WERI-Rb-1 (cell line): ENCODE measurements around the gene TM4SF5.

Source experiments
- DNase-seq: peaks from one replicate; pipeline ENCODE4 v3.0.0-alpha.2; 2020
- H3K27ac ChIP-seq: fragments of 250-450 bp; sonication (Bioruptor Pico); 2 replicates; pipeline ENCODE4 v1.5.1; 2020; ENCODE audit warnings: mild to moderate bottlenecking, moderate library complexity
- H3K27me3 ChIP-seq: fragments of 250-450 bp; sonication (Bioruptor Pico); 2 replicates; pipeline ENCODE4 v1.5.1; 2021; ENCODE audit warnings: mild to moderate bottlenecking, low read depth, moderate library complexity; ENCODE audit not compliant: insufficient read depth, severe bottlenecking
- H3K36me3 ChIP-seq: fragments of 250-450 bp; sonication (Bioruptor Pico); 2 replicates; pipeline ENCODE4 v1.5.1; 2020; ENCODE audit warnings: mild to moderate bottlenecking, moderate library complexity
- H3K4me3 ChIP-seq: 2 replicates; pipeline ENCODE4 v1.5.1; 2011; ENCODE audit warnings: low read depth, mild to moderate bottlenecking, control low read depth, low read length
- H3K9me3 ChIP-seq: fragments of 250-450 bp; sonication (Bioruptor Pico); 2 replicates; pipeline ENCODE4 v1.5.1; 2021; ENCODE audit warnings: mild to moderate bottlenecking, moderate library complexity; ENCODE audit not compliant: severe bottlenecking
- TF ChIP-seq, protein P1 (sequence below): IDR thresholded peaks from 2 replicates; pipeline ENCODE4 v1.5.1; 2011; ENCODE audit warnings: low read depth, mild to moderate bottlenecking, control low read depth, inconsistent platforms, low read length

Gene TM4SF5

DNA sequence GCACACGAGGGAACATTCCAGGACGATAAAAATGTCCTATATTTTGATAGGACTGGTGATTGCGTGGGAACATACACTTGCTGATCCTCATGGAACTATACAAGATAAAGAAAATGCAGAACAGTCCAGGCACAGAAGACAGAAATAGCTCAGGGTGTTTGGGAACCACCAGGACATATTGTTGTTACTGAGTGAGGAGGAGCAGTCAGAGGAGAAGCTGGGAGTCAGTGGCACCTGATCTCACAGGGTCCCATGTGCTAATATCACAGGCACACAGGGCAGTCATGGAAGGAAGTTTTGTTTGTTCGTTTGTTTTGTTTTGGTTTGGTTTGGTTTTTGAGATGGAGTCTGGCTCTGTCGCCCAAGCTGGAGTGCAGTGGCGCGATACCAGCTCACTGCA lies 41.0 kb downstream of the TM4SF5 start:
- Histone ChIP-seq H3K4me3 (no peak overlapping the region), H3K27me3 (no peaks in the 10 kb centered on the region), H3K36me3 (peaks cover 30% of the 10 kb centered on the region), H3K9me3 (no peaks in the 10 kb centered on the region), H3K27ac (no peak overlapping the region)
- TF ChIP-seq, protein P1, sequence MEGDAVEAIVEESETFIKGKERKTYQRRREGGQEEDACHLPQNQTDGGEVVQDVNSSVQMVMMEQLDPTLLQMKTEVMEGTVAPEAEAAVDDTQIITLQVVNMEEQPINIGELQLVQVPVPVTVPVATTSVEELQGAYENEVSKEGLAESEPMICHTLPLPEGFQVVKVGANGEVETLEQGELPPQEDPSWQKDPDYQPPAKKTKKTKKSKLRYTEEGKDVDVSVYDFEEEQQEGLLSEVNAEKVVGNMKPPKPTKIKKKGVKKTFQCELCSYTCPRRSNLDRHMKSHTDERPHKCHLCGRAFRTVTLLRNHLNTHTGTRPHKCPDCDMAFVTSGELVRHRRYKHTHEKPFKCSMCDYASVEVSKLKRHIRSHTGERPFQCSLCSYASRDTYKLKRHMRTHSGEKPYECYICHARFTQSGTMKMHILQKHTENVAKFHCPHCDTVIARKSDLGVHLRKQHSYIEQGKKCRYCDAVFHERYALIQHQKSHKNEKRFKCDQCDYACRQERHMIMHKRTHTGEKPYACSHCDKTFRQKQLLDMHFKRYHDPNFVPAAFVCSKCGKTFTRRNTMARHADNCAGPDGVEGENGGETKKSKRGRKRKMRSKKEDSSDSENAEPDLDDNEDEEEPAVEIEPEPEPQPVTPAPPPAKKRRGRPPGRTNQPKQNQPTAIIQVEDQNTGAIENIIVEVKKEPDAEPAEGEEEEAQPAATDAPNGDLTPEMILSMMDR, result no peak
- DNase-seq, result no peak

DNA sequence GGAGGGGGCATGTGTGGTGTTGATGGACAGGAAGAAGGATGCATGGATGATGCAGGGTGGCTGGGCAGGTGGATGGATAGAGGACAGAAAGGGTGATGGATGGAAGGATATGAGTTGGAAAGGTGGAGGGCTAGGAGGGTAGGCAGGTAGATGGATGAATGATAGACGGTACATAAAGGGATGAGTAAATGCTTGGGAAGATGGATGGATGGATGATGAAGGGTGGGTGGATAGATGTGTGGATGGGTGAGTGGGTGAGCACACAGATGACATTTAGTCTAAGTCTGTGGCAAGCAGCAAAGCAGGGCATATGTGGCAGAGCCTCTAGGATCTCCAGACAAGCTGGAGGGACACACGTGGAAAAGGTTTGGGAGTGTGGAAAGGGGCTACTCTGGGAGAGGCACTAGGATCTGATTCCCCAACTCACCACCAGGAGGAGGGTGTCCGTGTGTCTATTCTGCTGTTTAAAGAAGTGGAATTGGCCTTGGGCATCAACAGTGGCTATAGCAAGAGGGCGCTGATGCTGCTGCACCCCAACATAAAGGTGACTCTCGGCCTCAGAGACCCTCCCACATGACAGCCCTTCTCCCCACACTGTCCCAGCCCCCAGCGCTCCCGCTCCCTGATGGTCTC lies 43.5 kb downstream of the TM4SF5 start:
- Histone ChIP-seq H3K27me3 (no peaks in the 10 kb centered on the region), H3K36me3 (peaks cover 29% of the 10 kb centered on the region), H3K4me3 (no peak overlapping the region), H3K9me3 (no peaks in the 10 kb centered on the region), H3K27ac (no peak overlapping the region)
- TF ChIP-seq, protein P1, result peak; percentile 61
- DNase-seq, result no peak

DNA sequence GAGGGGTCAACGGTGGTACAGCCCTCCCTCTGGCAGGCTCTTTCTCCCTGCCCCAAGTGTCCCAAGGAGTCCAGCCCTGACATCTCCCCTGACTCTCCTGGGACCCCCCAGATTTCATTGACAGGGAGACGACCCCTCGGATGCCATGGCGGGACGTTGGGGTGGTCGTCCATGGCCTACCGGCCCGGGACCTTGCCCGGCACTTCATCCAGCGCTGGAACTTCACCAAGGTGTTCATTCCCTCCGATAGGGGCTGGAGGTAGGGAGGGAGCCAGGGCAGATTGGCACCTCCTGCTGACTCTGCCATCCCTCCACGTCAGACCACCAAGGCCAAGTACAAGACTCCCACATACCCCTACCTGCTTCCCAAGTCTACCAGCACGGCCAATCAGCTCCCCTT lies 45.1 kb downstream of the TM4SF5 start:
- no peak for DNase-seq
- no peak overlapping the region for H3K27ac ChIP-seq
- peaks cover 22% of the 10 kb centered on the region for H3K36me3 ChIP-seq
- no peaks in the 10 kb centered on the region for H3K9me3 ChIP-seq
- H3K4me3 ChIP-seq, result no peak overlapping the region
- no peaks in the 10 kb centered on the region for H3K27me3 ChIP-seq
- TF ChIP-seq, protein P1, result no peak

DNA sequence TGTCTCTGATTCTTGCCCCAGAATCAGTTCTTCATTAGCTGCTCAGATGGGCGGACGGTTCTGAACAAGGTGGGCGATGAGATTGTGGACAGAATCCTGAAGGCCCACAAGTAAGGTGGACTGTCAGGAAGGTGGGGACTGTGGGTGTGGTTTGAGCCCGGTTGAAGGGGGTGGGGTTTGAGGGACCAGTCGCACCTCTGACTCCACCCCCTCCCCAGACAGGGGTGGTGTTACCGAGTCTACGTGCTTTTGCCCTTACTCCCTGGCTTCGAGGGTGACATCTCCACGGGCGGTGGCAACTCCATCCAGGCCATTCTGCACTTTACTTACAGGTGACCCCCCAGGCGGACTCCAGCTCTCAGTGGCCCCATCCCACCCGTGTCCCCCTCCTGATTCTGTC lies 46.6 kb downstream of the TM4SF5 start:
- no peaks in the 10 kb centered on the region for H3K27me3 ChIP-seq
- no peak overlapping the region for H3K4me3 ChIP-seq
- TF ChIP-seq, protein P1, result no peak
- no peaks in the 10 kb centered on the region for H3K9me3 ChIP-seq
- no peak overlapping the region for H3K27ac ChIP-seq
- H3K36me3 ChIP-seq, result peaks cover 28% of the 10 kb centered on the region
- peak; percentile 31 for DNase-seq

DNA sequence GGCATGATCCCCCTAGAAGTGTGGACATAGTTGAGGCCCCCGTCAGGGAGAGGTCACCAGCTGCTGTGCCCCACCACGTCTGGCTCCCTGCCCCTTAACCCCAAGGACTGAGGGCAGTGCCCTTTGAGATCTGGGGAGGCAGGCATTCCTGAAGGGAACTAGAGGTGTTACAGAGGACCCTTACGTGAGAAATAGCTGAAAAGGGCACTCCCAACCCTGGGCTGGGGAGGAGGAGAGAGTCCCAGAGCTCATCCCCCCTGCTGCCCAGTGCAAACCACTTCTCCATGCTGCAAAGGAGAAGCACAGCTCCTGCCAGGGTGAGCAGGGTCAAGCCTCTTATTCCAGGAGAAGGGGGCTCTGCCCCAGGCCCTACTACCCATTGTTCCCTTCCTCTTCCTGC lies 51.1 kb downstream of the TM4SF5 start:
- Histone ChIP-seq H3K27ac (no peak overlapping the region), H3K4me3 (no peak overlapping the region), H3K27me3 (no peaks in the 10 kb centered on the region), H3K36me3 (peaks cover 14% of the 10 kb centered on the region), H3K9me3 (no peaks in the 10 kb centered on the region)
- TF ChIP-seq, protein P1, result no peak
- DNase-seq, result no peak
